ENCODE data around the gene BRPF3. TPM values are rescaled to one million over a fixed set of nuclear protein-coding genes. Genes with fewer than 3 reads are reported as not detected.
A peak's percentile ranks its signal among the peaks of the same experiment; 100 is the strongest.

Gene BRPF3
- total and polyA plus RNA-seq, 4 donors: 8.4 to 32.9 (median 18.8) TPM

DNA sequence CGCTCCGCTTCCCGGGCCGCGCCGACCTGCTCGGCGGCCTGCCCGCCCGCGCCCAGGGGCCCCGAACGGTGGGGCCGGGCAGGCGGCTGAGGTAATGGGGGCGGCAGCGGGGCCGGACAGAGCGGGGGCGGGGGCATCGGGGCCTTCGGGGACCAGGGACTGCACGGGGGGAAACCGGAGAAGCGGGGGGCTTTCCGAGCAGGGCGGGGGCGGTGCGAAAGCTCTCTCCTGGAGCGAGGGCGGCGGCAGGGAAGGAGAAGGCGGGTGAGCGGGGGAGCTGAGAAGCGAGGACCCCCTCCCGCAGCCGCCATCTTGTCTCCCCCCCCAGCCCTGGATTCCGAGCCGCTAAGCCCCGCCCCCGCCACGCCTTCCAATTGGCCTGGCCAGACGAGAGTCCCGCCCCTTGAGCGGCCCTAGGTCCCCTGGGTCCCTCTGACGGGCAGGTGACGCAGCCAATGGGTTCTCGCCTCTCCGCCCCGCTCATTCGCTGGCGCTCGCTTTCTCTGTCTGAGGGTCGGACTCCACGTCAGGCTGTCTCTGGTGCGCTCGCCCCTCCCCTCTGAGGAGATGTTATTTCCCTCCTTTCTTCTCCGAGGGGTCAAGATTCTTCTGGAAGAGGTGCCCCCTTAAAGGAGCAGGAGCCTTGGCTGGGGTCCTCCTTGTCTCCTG is 470 bp downstream of the BRPF3 start:
- peak overlapping the region; percentile 72 to 96 for H3K4me3 ChIP-seq (ENCODE audit: low read length in 2 of 2)
- peaks cover 0 to 12% of the 10 kb centered on the region in 2 donors for H3K36me3 ChIP-seq (ENCODE audit: control insufficient read depth in 1 of 2, insufficient read depth in 2 of 2, low read length in 1 of 2)
- ATAC-seq (ENCODE audit: low FRiP score): peak; percentile 99
- peak overlapping the region; percentile 49 to 92 for H3K27ac ChIP-seq (ENCODE audit: low read depth in 1 of 2, low read length in 2 of 2)
- WGBS, 2 donors: 0 to 1% methylated on average over 23 to 58 of the region's 58 CpGs
- H3K4me1 ChIP-seq (ENCODE audit: control insufficient read depth in 1 of 2, insufficient read depth in 2 of 2, low read length in 2 of 2): no peaks in the 10 kb centered on the region
- H3K27me3 ChIP-seq (ENCODE audit: control insufficient read depth in 1 of 2, insufficient read depth in 2 of 2, low read length in 1 of 2): no peaks in the 10 kb centered on the region
- DNase-seq: peak; percentile 99 to 100
- intact Hi-C loops (cut with DNase I): loop anchor here (2.0 to 10.0 kb wide), 3 partner anchors 72 to 172 kb away; partner anchors contain the start of genes MAPK14 (in 2 of the 2) and SLC26A8 (in 1 of the 2)
- no peaks in the 10 kb centered on the region for H3K9me3 ChIP-seq (ENCODE audit: control insufficient read depth, low read length)

DNA sequence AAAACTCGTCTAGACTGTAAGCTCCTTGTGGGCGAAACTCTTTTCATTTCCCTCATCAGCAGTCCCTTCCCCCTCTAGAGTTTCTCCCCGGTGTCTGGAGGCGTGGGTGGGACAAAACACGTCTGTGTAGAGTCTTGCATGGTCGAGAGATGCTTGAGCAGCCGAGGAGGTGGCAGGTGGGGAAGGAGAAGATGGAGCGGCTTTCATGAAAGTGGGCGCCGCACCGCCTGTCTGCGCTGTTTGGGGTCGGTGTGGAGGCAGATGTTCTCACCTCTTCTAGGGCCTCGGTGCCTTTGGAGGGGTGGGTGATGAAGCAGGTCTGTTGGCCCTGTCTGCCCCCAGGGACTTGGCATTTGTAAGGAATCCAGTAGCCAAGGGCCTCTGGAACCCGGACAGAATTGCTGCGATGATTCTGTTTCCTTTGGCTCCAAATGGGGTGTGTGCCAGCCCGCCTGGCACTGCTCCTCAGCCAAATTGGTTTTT is 1.2 kb downstream of the BRPF3 start:
- 46 to 48% methylated on average over 17 of the region's 17 CpGs for WGBS, 2 donors
- H3K27ac ChIP-seq (ENCODE audit: low read depth in 1 of 2, low read length in 2 of 2): no peak overlapping the region

DNA sequence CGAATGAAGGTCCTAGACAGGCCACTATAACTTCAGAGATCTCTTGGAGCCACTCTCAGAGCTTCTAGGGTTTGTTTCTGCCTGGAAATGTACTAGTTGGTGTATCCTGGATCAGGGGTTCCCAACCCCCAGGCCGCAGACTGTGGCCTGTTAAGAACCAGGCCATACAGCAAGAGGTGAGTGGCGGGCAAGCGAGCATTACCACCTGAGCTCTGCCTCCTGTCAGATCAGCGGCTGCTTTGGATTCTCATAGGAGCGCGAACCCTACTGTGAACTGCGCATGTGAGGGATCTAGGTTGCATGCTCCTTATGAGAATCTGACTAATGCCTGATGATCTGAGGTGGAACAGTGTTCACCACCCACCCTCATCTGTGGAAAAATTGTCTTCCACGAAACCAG is 2.4 kb downstream of the BRPF3 start:
- ATAC-seq (ENCODE audit: low FRiP score): no peak
- H3K4me3 ChIP-seq (ENCODE audit: low read length in 2 of 2): no peak overlapping the region
- DNase-seq: no peak
- 98% methylated on average over 9 of the region's 9 CpGs for WGBS, 2 donors
- intact Hi-C loops (cut with DNase I): loop anchor here in 1 of 2 donors (10.0 kb wide), 2 partner anchors 74 to 174 kb away; partner anchors contain the start of genes MAPK14 and SLC26A8
- H3K9me3 ChIP-seq (ENCODE audit: control insufficient read depth, low read length): no peaks in the 10 kb centered on the region
- H3K36me3 ChIP-seq (ENCODE audit: control insufficient read depth in 1 of 2, insufficient read depth in 2 of 2, low read length in 1 of 2): peaks cover 0 to 16% of the 10 kb centered on the region in 2 donors
- H3K4me1 ChIP-seq (ENCODE audit: control insufficient read depth in 1 of 2, insufficient read depth in 2 of 2, low read length in 2 of 2): no peaks in the 10 kb centered on the region
- no peak overlapping the region for H3K27ac ChIP-seq (ENCODE audit: low read depth in 1 of 2, low read length in 2 of 2)
- no peaks in the 10 kb centered on the region for H3K27me3 ChIP-seq (ENCODE audit: control insufficient read depth in 1 of 2, insufficient read depth in 2 of 2, low read length in 1 of 2)

More for the DNA sequence above, 1.2 kb downstream of the BRPF3 start:
- DNase-seq (peak in 1 of 2 donors; percentile 53), ATAC-seq (ENCODE audit: low FRiP score) (no peak)
- intact Hi-C loops (cut with DNase I): loop anchor here (2.0 to 10.0 kb wide), 3 partner anchors 73 to 173 kb away; partner anchors contain the start of genes MAPK14 (in 2 of the 2) and SLC26A8 (in 1 of the 2)
- no peaks in the 10 kb centered on the region for H3K27me3 ChIP-seq (ENCODE audit: control insufficient read depth in 1 of 2, insufficient read depth in 2 of 2, low read length in 1 of 2)
- H3K36me3 ChIP-seq (ENCODE audit: control insufficient read depth in 1 of 2, insufficient read depth in 2 of 2, low read length in 1 of 2): peaks cover 0 to 13% of the 10 kb centered on the region in 2 donors
- H3K4me1 ChIP-seq (ENCODE audit: control insufficient read depth in 1 of 2, insufficient read depth in 2 of 2, low read length in 2 of 2): no peaks in the 10 kb centered on the region
- H3K4me3 ChIP-seq (ENCODE audit: low read length in 2 of 2): peak overlapping the region; percentile 10 to 35
- H3K9me3 ChIP-seq (ENCODE audit: control insufficient read depth, low read length): no peaks in the 10 kb centered on the region

DNA sequence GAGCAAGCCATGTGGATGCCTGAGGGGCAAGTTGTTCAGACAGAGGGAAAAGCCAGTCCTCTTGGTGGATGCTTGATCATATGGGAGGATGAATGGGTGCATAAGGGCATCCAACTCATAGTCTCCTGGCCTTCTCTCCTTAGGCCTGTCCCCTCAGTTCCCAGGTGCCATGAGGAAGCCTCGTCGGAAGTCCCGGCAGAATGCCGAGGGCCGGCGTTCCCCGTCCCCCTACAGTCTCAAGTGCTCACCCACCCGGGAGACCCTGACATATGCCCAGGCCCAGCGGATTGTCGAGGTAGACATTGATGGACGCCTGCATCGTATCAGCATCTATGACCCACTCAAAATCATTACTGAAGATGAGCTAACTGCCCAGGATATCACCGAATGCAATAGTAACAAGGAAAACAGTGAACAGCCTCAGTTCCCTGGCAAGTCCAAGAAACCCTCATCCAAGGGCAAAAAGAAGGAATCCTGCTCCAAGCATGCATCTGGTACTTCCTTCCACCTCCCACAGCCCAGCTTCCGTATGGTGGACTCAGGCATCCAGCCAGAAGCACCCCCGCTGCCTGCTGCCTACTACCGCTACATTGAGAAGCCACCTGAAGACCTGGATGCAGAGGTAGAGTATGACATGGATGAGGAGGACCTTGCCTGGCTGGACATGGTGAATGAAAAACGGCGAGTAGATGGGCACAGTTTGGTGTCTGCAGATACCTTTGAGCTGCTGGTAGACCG is 3.8 kb downstream of the BRPF3 start:
- no peak for ATAC-seq (ENCODE audit: low FRiP score)
- Histone ChIP-seq H3K27ac (ENCODE audit: low read depth in 1 of 2, low read length in 2 of 2) (no peak overlapping the region), H3K36me3 (ENCODE audit: control insufficient read depth in 1 of 2, insufficient read depth in 2 of 2, low read length in 1 of 2) (peaks cover 0 to 18% of the 10 kb centered on the region in 2 donors), H3K4me1 (ENCODE audit: control insufficient read depth in 1 of 2, insufficient read depth in 2 of 2, low read length in 2 of 2) (no peaks in the 10 kb centered on the region), H3K4me3 (ENCODE audit: low read length in 2 of 2) (no peak overlapping the region), H3K27me3 (ENCODE audit: control insufficient read depth in 1 of 2, insufficient read depth in 2 of 2, low read length in 1 of 2) (no peaks in the 10 kb centered on the region), H3K9me3 (ENCODE audit: control insufficient read depth, low read length) (no peaks in the 10 kb centered on the region)
- 93 to 97% methylated on average over 19 of the region's 19 CpGs for WGBS, 2 donors
- no peak for DNase-seq
- intact Hi-C loops (cut with DNase I): no loop called here

DNA sequence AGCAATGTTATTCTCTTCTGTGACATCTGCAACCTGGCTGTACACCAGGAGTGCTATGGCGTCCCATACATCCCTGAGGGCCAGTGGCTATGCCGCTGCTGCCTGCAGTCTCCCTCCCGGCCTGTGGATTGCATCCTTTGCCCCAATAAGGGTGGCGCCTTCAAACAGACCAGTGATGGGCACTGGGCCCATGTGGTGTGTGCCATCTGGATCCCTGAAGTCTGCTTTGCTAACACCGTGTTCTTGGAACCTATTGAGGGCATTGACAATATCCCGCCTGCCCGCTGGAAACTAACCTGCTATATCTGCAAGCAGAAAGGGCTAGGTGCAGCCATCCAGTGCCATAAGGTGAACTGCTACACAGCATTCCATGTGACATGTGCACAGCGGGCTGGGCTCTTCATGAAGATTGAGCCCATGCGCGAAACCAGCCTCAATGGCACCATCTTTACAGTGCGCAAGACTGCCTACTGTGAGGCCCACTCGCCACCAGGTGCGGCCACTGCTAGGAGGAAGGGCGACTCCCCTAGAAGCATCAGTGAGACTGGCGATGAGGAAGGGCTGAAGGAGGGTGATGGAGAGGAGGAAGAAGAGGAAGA is 4.6 kb downstream of the BRPF3 start:
- H3K27ac ChIP-seq (ENCODE audit: low read depth in 1 of 2, low read length in 2 of 2): no peak overlapping the region
- peaks cover 0 to 18% of the 10 kb centered on the region in 2 donors for H3K36me3 ChIP-seq (ENCODE audit: control insufficient read depth in 1 of 2, insufficient read depth in 2 of 2, low read length in 1 of 2)
- H3K9me3 ChIP-seq (ENCODE audit: control insufficient read depth, low read length): no peaks in the 10 kb centered on the region
- ATAC-seq (ENCODE audit: low FRiP score) (no peak), DNase-seq (no peak)
- no peak overlapping the region for H3K4me3 ChIP-seq (ENCODE audit: low read length in 2 of 2)
- no peaks in the 10 kb centered on the region for H3K4me1 ChIP-seq (ENCODE audit: control insufficient read depth in 1 of 2, insufficient read depth in 2 of 2, low read length in 2 of 2)
- H3K27me3 ChIP-seq (ENCODE audit: control insufficient read depth in 1 of 2, insufficient read depth in 2 of 2, low read length in 1 of 2): no peaks in the 10 kb centered on the region
- intact Hi-C loops (cut with DNase I): no loop called here
- WGBS, 2 donors: 96 to 98% methylated on average over 15 of the region's 15 CpGs

DNA sequence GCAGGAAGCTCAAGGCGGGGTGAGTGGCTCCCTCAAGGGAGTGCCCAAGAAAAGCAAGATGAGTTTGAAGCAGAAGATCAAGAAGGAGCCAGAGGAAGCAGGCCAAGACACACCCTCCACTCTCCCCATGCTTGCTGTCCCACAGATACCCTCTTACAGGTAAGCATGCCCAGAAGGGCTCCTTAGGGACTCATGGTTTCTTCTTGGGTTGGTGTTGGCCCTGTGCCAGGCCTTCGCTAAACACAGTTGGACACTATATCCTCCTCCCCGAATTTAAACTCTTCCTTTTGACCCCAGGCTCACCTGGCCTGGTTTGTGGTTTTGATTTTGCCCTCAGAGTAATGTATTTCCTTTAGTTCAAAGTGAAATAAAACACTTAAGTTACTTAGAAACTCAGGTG is 5.1 kb downstream of the BRPF3 start:
- Histone ChIP-seq H3K36me3 (ENCODE audit: control insufficient read depth in 1 of 2, insufficient read depth in 2 of 2, low read length in 1 of 2) (peaks cover 0 to 18% of the 10 kb centered on the region in 2 donors), H3K4me1 (ENCODE audit: control insufficient read depth in 1 of 2, insufficient read depth in 2 of 2, low read length in 2 of 2) (no peaks in the 10 kb centered on the region), H3K27me3 (ENCODE audit: control insufficient read depth in 1 of 2, insufficient read depth in 2 of 2, low read length in 1 of 2) (no peaks in the 10 kb centered on the region), H3K27ac (ENCODE audit: low read depth in 1 of 2, low read length in 2 of 2) (no peak overlapping the region), H3K9me3 (ENCODE audit: control insufficient read depth, low read length) (no peaks in the 10 kb centered on the region), H3K4me3 (ENCODE audit: low read length in 2 of 2) (no peak overlapping the region)
- ATAC-seq (ENCODE audit: low FRiP score) (no peak), DNase-seq (no peak)
- 54 to 58% methylated on average over 3 of the region's 3 CpGs for WGBS, 2 donors
- intact Hi-C loops (cut with DNase I): no loop called here

DNA sequence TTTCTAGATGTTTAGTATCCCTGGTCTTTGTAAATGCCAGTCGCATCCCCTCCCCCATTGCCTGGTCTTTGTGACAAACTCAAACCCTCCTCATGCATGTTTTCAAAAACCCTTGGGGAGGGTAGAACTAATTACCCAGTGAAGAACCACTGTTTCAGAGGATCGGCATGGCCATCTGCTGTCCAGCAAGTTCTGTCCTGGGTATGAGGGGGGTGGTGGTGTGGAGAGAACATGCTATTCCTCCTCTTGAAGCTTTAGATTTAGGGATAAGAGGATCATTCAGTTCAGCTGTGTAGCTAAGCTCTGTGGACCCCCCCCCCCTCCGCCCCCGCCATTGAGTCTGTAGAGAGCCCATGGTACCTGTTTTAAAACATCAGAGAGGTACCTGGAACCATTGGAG is 5.6 kb downstream of the BRPF3 start:
- intact Hi-C loops (cut with DNase I): no loop called here
- 92 to 96% methylated on average over 4 of the region's 4 CpGs for WGBS, 2 donors

DNA sequence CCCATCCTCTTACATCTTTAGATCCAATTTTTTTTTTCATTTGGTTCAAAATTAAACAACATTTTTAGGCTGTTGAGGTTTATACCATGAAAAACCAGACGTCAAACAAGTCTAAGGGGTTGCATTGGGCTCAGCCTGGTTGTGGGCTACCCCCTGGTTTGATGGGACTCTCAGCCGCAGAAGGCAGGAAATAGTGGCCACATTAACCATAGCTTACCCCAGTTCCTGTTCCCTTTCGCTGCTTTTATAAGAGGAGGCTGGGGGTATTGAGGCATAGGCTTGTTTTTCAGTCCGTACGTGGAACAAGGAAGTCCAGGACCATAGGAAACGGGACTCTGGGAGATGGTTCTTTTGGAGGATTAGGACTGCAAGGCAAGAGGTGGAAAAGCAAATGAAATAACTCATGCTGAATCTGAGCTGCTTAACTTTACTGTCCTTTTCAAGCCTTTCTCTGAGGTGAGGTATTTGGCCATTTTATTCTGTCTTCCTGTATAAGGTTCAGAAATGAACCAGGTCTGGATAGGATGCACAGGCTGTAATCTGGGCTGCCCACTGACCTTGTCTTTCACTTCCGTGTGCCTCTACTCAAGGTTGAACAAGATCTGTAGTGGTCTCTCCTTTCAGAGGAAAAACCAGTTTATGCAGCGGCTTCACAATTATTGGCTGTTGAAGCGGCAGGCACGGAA is 7.7 kb downstream of the BRPF3 start:
- H3K27me3 ChIP-seq (ENCODE audit: control insufficient read depth in 1 of 2, insufficient read depth in 2 of 2, low read length in 1 of 2): no peaks in the 10 kb centered on the region
- no peak overlapping the region for H3K4me3 ChIP-seq (ENCODE audit: low read length in 2 of 2)
- ATAC-seq (ENCODE audit: low FRiP score) (no peak), DNase-seq (no peak)
- WGBS, 2 donors: 87 to 88% methylated on average over 10 of the region's 10 CpGs
- H3K4me1 ChIP-seq (ENCODE audit: control insufficient read depth in 1 of 2, insufficient read depth in 2 of 2, low read length in 2 of 2): no peaks in the 10 kb centered on the region
- H3K27ac ChIP-seq (ENCODE audit: low read depth in 1 of 2, low read length in 2 of 2): no peak overlapping the region
- H3K36me3 ChIP-seq (ENCODE audit: control insufficient read depth in 1 of 2, insufficient read depth in 2 of 2, low read length in 1 of 2): peaks cover 0 to 21% of the 10 kb centered on the region in 2 donors
- intact Hi-C loops (cut with DNase I): no loop called here
- H3K9me3 ChIP-seq (ENCODE audit: control insufficient read depth, low read length): no peaks in the 10 kb centered on the region

More for the DNA sequence above, 5.6 kb downstream of the BRPF3 start:
- H3K27ac ChIP-seq (ENCODE audit: low read depth in 1 of 2, low read length in 2 of 2): no peak overlapping the region
- no peak overlapping the region for H3K4me3 ChIP-seq (ENCODE audit: low read length in 2 of 2)
- no peak for ATAC-seq (ENCODE audit: low FRiP score)
- no peaks in the 10 kb centered on the region for H3K4me1 ChIP-seq (ENCODE audit: control insufficient read depth in 1 of 2, insufficient read depth in 2 of 2, low read length in 2 of 2)
- no peaks in the 10 kb centered on the region for H3K27me3 ChIP-seq (ENCODE audit: control insufficient read depth in 1 of 2, insufficient read depth in 2 of 2, low read length in 1 of 2)
- no peaks in the 10 kb centered on the region for H3K9me3 ChIP-seq (ENCODE audit: control insufficient read depth, low read length)
- no peak for DNase-seq
- H3K36me3 ChIP-seq (ENCODE audit: control insufficient read depth in 1 of 2, insufficient read depth in 2 of 2, low read length in 1 of 2): peaks cover 0 to 21% of the 10 kb centered on the region in 2 donors

Data from aorta (tissue), 5 donors.